Gastroesophageal sphincter (tissue), 4 donors: ENCODE results near the gene GRM7. TPM values are rescaled to one million over a fixed set of nuclear protein-coding genes. Genes with fewer than 3 reads are reported as not detected.
A peak's percentile ranks its signal among the peaks of the same experiment; 100 is the strongest.

Experiments used
- ATAC-seq: fragments of 150-250 bp; one replicate; pipeline ENCODE4 v1.9.1; 2016; ENCODE audit warnings: mild to moderate bottlenecking, moderate library complexity
- H3K27ac ChIP-seq, 4 donors: fragments of 200-600 bp; sonication (generic) in 3 of 4; 1 replicate in 3 of 4; 2 replicates in 1 of 4; pipeline ENCODE4 v1.5.1; 2016 to 2019
- H3K27me3 ChIP-seq: fragments of 200-600 bp; sonication (generic); one replicate; pipeline ENCODE4 v1.5.1; 2019
- H3K36me3 ChIP-seq, 2 donors: fragments of 200-600 bp; sonication (generic); one replicate each; pipeline ENCODE4 v1.5.1; 2019; ENCODE audit warnings: control low read depth in 1 of 2
- H3K4me1 ChIP-seq, 3 donors: fragments of 200-600 bp; sonication (generic); 1 replicate in 2 of 3; 2 replicates in 1 of 3; pipeline ENCODE4 v1.5.1; 2016 to 2019; ENCODE audit warnings: control low read depth in 2 of 3
- H3K4me3 ChIP-seq, 2 donors: fragments of 200-600 bp; sonication (generic); one replicate each; pipeline ENCODE4 v1.5.1; 2019; ENCODE audit warnings: mild to moderate bottlenecking in 1 of 2, moderate library complexity in 1 of 2
- H3K9me3 ChIP-seq, 3 donors: fragments of 200-600 bp; sonication (generic); one replicate each; pipeline ENCODE4 v1.5.1; 2017 to 2019; ENCODE audit warnings: control low read depth in 2 of 3
- CTCF ChIP-seq, 4 experiments: fragments of 200-600 bp in 2 of 4; fragments of 450-650 bp in 2 of 4; sonication (generic) in 1 of 4; IDR thresholded peaks; one replicate each; pipeline ENCODE4 v1.5.1; 2017 to 2019; ENCODE audit warnings: antibody characterized with exemption in 4 of 4, mild to moderate bottlenecking in 2 of 4, moderate library complexity in 2 of 4
- EP300 ChIP-seq: sonication (generic); formaldehyde crosslinking; IDR thresholded peaks from one replicate; pipeline ENCODE4 v1.6.1; 2017; ENCODE audit warnings: antibody characterized with exemption, mild to moderate bottlenecking
- POLR2A ChIP-seq, 2 donors: fragments of 450-650 bp; IDR thresholded peaks; one replicate each; pipeline ENCODE4 v1.6.1; 2017; ENCODE audit warnings: antibody characterized with exemption in 2 of 2, mild to moderate bottlenecking in 2 of 2, moderate library complexity in 1 of 2
- POLR2AphosphoS5 ChIP-seq: sonication (generic); formaldehyde crosslinking; IDR thresholded peaks from one replicate; pipeline ENCODE4 v1.6.1; 2017; ENCODE audit warnings: antibody characterized with exemption
- WGBS, 2 donors: methylation state at CpG; one replicate each; pipeline ENCODE4 v1.1.5; 2018; ENCODE audit warnings: low coverage in 1 of 2; 5-methylcytosine and 5-hydroxymethylcytosine counted together
- total RNA-seq, 4 donors: library from RNA; depleted of rRNA; stranded (reverse); fragments of >200 nt; gene quantifications; one replicate each; pipeline ENCODE4 v1.1.0, GENCODE V29; 2016

Gene GRM7
- total RNA-seq, 4 donors from 2014 or later: 0.40 to 7.6 TPM; not detected in 2

GRCh38 chr3:7282988-7283387 lies 422.1 kb downstream of the GRM7 start:
- no peak overlapping the region for H3K4me3 ChIP-seq
- TF ChIP-seq POLR2A (IDR thresholded peaks at IDR 0.05) (no peak), POLR2AphosphoS5 (no peak), CTCF (IDR thresholded peaks at IDR 0.05) (no peak), EP300 (no peak)
- H3K27me3 ChIP-seq: no peaks in the 10 kb centered on the region
- H3K4me1 ChIP-seq: no peaks in the 10 kb centered on the region
- no peaks in the 10 kb centered on the region for H3K9me3 ChIP-seq
- no peak for ATAC-seq
- no peak overlapping the region for H3K27ac ChIP-seq
- H3K36me3 ChIP-seq: no peaks in the 10 kb centered on the region
- 76 to 81% methylated on average over 4 of the region's 4 CpGs for WGBS, 2 donors

GRCh38 chr3:7285505-7285904 lies 424.6 kb downstream of the GRM7 start:
- no peaks in the 10 kb centered on the region for H3K4me1 ChIP-seq
- no peak overlapping the region for H3K4me3 ChIP-seq
- WGBS, 2 donors: 62 to 86% methylated on average over 2 to 3 of the region's 3 CpGs
- H3K9me3 ChIP-seq: no peaks in the 10 kb centered on the region
- H3K27ac ChIP-seq: no peak overlapping the region
- no peaks in the 10 kb centered on the region for H3K27me3 ChIP-seq
- peak in 1 of 4 experiments; percentile 50 for TF ChIP-seq CTCF (IDR thresholded peaks at IDR 0.05)
- TF ChIP-seq POLR2AphosphoS5: no peak
- H3K36me3 ChIP-seq: no peaks in the 10 kb centered on the region
- no peak for ATAC-seq

GRCh38 chr3:7288133-7288532 lies 427.2 kb downstream of the GRM7 start:
- no peaks in the 10 kb centered on the region for H3K27me3 ChIP-seq
- WGBS, 2 donors: 78 to 81% methylated on average over 3 of the region's 3 CpGs
- H3K36me3 ChIP-seq: no peaks in the 10 kb centered on the region
- no peaks in the 10 kb centered on the region for H3K4me1 ChIP-seq
- H3K9me3 ChIP-seq: no peaks in the 10 kb centered on the region
- no peak for ATAC-seq
- no peak overlapping the region for H3K27ac ChIP-seq
- TF ChIP-seq POLR2AphosphoS5 (no peak), EP300 (no peak), CTCF (IDR thresholded peaks at IDR 0.05) (no peak), POLR2A (IDR thresholded peaks at IDR 0.05) (no peak)
- H3K4me3 ChIP-seq: no peak overlapping the region

- no peaks in the 10 kb centered on the region for H3K27me3 ChIP-seq
- no peak for ATAC-seq
- no peaks in the 10 kb centered on the region for H3K9me3 ChIP-seq
- H3K36me3 ChIP-seq: no peaks in the 10 kb centered on the region
- no peak overlapping the region for H3K27ac ChIP-seq
- WGBS, 2 donors: 50 to 73% methylated on average over 1 of the region's 1 CpG
- no peak overlapping the region for H3K4me3 ChIP-seq
- H3K4me1 ChIP-seq: no peaks in the 10 kb centered on the region
- TF ChIP-seq POLR2AphosphoS5 (no peak), EP300 (no peak)
These were observed 428.2 kb downstream of the GRM7 start for GRCh38 chr3:7289121-7289520.

- ATAC-seq: no peak
- no peaks in the 10 kb centered on the region for H3K36me3 ChIP-seq
- no peaks in the 10 kb centered on the region for H3K27me3 ChIP-seq
- no peaks in the 10 kb centered on the region for H3K4me1 ChIP-seq
- H3K27ac ChIP-seq: no peak overlapping the region
- TF ChIP-seq POLR2A (IDR thresholded peaks at IDR 0.05) (no peak), POLR2AphosphoS5 (no peak), CTCF (IDR thresholded peaks at IDR 0.05) (no peak), EP300 (no peak)
- no peak overlapping the region for H3K4me3 ChIP-seq
- WGBS, 2 donors: 73 to 75% methylated on average over 1 of the region's 1 CpG
- no peaks in the 10 kb centered on the region for H3K9me3 ChIP-seq
These were observed 429.3 kb downstream of the GRM7 start for GRCh38 chr3:7290077-7290825.
